GM23248 (cell line): Measurements from ENCODE around the gene FOXP3.

Source experiments
- EZH2 ChIP-seq: fragments of 200-600 bp; sonication (generic); IDR thresholded peaks from 2 replicates; pipeline ENCODE4 v1.6.1; 2018; ENCODE audit warnings: antibody characterized with exemption, mild to moderate bottlenecking; ENCODE audit not compliant: insufficient read depth, poor library complexity, severe bottlenecking
- EZH2phosphoT487 ChIP-seq: fragments of 200-600 bp; sonication (generic); IDR thresholded peaks from 2 replicates; pipeline ENCODE4 v1.6.1; 2018; ENCODE audit warnings: antibody characterized with exemption, moderate library complexity, mild to moderate bottlenecking, low read depth; ENCODE audit not compliant: insufficient read depth

DNA sequence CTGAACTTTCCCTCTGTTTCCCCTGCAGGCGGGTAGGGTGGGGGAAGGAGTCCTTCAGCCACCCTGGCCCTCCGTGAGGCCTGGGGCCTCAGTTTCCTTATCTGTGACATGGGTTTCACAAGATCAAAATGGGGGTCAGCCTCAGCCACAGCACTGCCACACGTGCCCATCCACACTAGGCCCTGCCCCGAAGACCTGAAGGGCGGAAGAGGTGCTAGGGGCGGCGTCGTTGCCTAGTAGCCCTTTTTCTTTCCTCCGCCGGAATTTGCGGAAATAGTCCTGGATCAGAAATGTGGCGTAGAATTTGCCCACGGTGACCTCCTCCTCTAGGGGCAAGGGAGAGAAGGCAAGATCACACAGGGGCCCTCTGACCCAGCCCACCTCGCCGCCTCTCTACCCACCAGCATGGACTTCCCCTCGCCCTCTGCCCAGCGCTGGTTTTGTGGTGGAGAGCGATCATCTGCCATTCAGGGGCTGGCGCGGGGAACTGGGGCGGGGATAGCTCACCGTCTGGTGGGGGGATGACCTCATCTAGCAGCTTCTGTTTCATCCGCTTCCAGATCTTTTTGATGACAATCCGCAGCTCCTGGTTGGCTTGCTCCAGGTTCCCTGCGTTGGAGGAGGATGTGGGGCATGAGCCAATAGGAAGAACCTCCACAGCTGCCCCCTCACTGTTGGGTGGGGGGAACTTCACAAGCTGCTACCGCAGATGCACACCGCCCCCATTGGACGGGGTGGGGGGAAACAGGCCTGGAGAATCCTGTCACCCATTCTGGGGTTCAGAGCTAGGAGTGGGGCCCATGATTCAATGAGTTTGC is 54.9 kb downstream of the FOXP3 start:
- TF ChIP-seq EZH2phosphoT487 (no peak), EZH2 (no peak)
